Stimulated activated CD4-positive, alpha-beta T cell treated with anti-CD3 and anti-CD28 coated beads, Interleukin-1b, Interleukin-23, amount 100 ng/mL, for 48 hours (primary cell): ENCODE measurements around the gene SGSM2.
A peak's percentile ranks its signal among the peaks of the same experiment; 100 is the strongest.

Experiments used
- DNase-seq: peaks from one replicate; pipeline ENCODE4 v3.0.0-alpha.2; 2020

Gene SGSM2

GRCh38 chr17:2387086-2388019 is 50.1 kb downstream of the SGSM2 start:
- DNase-seq = no peak

- DNase-seq = no peak
Measured at GRCh38 chr17:2388020-2388682, 50.9 kb downstream of the SGSM2 start.

GRCh38 chr17:2388683-2389055 is 51.4 kb downstream of the SGSM2 start:
- DNase-seq = no peak

- DNase-seq = no peak
Measured at GRCh38 chr17:2390199-2390836, 53.0 kb downstream of the SGSM2 start.

- no peak for DNase-seq
Measured at GRCh38 chr17:2391597-2392251, 54.4 kb downstream of the SGSM2 start.

- peak; percentile 98 for DNase-seq
Measured at GRCh38 chr17:2392252-2393173, 55.2 kb downstream of the SGSM2 start.

GRCh38 chr17:2393174-2393953 is 56.1 kb downstream of the SGSM2 start:
- peak; percentile 91 for DNase-seq

- no peak for DNase-seq
Measured at GRCh38 chr17:2393954-2394749, 56.9 kb downstream of the SGSM2 start.

- DNase-seq = no peak
Measured at GRCh38 chr17:2394775-2395201, 57.5 kb downstream of the SGSM2 start.

GRCh38 chr17:2395258-2396181 is 58.2 kb downstream of the SGSM2 start:
- no peak for DNase-seq

GRCh38 chr17:2396192-2396567 is 58.9 kb downstream of the SGSM2 start:
- DNase-seq = no peak

- peak; percentile 63 for DNase-seq
Measured at GRCh38 chr17:2396568-2397246, 59.4 kb downstream of the SGSM2 start.

- no peak for DNase-seq
Measured at GRCh38 chr17:2397247-2398171, 60.2 kb downstream of the SGSM2 start.

- DNase-seq = no peak
Measured at GRCh38 chr17:2398182-2398581, 60.9 kb downstream of the SGSM2 start.

- peak; percentile 57 for DNase-seq
Measured at GRCh38 chr17:2398655-2399571, 61.6 kb downstream of the SGSM2 start.
